Measurements from ENCODE around the gene WWP2.

The WWP2 gene

DNA sequence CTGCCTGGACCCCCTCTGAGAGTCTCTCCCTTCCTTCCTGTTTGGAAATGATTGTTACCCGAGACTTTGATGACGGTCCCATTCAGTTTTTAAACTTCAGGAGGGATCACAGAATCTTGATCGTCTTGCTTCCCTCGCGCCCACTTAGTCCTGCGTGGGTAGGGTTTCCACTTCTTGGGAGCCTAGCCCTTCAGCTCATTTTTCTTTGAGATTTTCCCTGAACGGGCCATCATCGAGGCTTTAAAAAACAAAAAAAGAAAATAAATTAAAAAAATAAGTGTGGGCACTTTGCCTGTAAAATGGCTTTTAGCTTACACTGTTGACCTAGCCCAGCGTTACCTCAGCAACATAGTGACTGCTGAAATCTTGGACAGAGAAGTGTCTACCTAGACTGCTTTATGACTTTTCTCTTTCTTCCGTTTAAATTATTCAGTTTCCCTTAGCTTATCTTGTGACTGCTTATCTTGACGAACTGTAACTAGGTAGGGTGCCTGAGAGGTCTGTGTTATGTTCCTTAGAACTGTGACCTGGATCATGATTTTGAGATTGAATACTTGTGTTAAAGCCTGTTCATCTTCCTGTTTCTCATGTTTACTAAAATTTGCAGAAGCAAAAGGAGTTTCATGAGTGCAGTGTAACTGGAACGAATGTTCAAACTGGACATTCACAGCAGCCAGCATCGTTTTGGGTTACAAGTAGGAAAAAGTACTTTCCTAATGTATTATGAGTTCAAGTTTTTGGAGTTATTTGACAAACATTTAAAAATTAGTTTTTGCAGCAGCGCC, 874 bp downstream of the WWP2 start:
- Histone ChIP-seq H3K27ac (ENCODE audit: extremely low read depth, low read depth, low read length) (peak overlapping the region; percentile 69), H3K9me3 (ENCODE audit: control insufficient read depth, insufficient read depth, low read depth, low read length) (no peaks in the 10 kb centered on the region), H3K4me3 (ENCODE audit: low read depth, low read length) (peak overlapping the region; percentile 80), H3K36me3 (ENCODE audit: control insufficient read depth in 2 of 2, insufficient read depth in 1 of 2, low read length in 2 of 2) (no peaks in the 10 kb centered on the region), H3K4me1 (ENCODE audit: control insufficient read depth, insufficient read depth, low read length) (peaks cover 3% of the 10 kb centered on the region; the same call in 1 of the 2 replicates)
- CTCF ChIA-PET: interaction anchor here (1.0 to 1.4 kb wide), 3 partner anchors 8 to 96 kb away, joined by 3 to 11 read pairs (median 4); partner anchors contain the start of gene NOB1
- POLR2A ChIA-PET: interaction anchor here (0.6 to 2.1 kb wide), 4 partner anchors 8 to 244 kb away, joined by 3 to 15 read pairs (median 4); partner anchors contain the start of genes NFAT5 and NOB1
- TF ChIP-seq ZNF274 (IDR thresholded peaks at IDR 0.05; ENCODE audit: low read length): no peak
- no peak for TF ChIP-seq ZNF274 (tag by site-specific recombination; IDR thresholded peaks at IDR 0.05; ENCODE audit: borderline replicate concordance)
- TF ChIP-seq, protein P1, sequence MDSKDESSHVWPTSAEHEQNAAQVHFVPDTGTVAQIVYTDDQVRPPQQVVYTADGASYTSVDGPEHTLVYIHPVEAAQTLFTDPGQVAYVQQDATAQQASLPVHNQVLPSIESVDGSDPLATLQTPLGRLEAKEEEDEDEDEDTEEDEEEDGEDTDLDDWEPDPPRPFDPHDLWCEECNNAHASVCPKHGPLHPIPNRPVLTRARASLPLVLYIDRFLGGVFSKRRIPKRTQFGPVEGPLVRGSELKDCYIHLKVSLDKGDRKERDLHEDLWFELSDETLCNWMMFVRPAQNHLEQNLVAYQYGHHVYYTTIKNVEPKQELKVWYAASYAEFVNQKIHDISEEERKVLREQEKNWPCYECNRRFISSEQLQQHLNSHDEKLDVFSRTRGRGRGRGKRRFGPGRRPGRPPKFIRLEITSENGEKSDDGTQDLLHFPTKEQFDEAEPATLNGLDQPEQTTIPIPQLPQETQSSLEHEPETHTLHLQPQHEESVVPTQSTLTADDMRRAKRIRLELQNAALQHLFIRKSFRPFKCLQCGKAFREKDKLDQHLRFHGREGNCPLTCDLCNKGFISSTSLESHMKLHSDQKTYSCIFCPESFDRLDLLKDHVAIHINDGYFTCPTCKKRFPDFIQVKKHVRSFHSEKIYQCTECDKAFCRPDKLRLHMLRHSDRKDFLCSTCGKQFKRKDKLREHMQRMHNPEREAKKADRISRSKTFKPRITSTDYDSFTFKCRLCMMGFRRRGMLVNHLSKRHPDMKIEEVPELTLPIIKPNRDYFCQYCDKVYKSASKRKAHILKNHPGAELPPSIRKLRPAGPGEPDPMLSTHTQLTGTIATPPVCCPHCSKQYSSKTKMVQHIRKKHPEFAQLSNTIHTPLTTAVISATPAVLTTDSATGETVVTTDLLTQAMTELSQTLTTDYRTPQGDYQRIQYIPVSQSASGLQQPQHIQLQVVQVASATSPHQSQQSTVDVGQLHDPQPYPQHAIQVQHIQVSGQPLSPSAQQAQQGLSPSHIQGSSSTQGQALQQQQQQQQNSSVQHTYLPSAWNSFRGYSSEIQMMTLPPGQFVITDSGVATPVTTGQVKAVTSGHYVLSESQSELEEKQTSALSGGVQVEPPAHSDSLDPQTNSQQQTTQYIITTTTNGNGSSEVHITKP (tag by site-specific recombination; IDR thresholded peaks at IDR 0.05): peak; percentile 67
- no peak for TF ChIP-seq ZBTB1 (tag by site-specific recombination; IDR thresholded peaks at IDR 0.05)
- TF ChIP-seq ZNF433 (tag by site-specific recombination; IDR thresholded peaks at IDR 0.05; ENCODE audit: low read depth): no peak
- TF ChIP-seq ZNF239 (tag by site-specific recombination; IDR thresholded peaks at IDR 0.05): no peak
- no peak; the same call in 1 of the 2 replicates for TF ChIP-seq ZNF623 (tag by site-specific recombination; IDR thresholded peaks at IDR 0.05)
- TF ChIP-seq, protein P2, sequence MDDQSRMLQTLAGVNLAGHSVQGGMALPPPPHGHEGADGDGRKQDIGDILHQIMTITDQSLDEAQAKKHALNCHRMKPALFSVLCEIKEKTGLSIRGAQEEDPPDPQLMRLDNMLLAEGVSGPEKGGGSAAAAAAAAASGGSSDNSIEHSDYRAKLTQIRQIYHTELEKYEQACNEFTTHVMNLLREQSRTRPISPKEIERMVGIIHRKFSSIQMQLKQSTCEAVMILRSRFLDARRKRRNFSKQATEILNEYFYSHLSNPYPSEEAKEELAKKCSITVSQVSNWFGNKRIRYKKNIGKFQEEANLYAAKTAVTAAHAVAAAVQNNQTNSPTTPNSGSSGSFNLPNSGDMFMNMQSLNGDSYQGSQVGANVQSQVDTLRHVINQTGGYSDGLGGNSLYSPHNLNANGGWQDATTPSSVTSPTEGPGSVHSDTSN (CRISPR knock-in tag; IDR thresholded peaks at IDR 0.05): no peak
- no peak for TF ChIP-seq SCRT1 (tag by site-specific recombination; IDR thresholded peaks at IDR 0.05; ENCODE audit: borderline replicate concordance)
- TF ChIP-seq ZNF335 (tag by site-specific recombination; conservative IDR thresholded peaks at IDR 0.05): peak; percentile 57
- no peak for TF ChIP-seq ZNF148 (tag by site-specific recombination; IDR thresholded peaks at IDR 0.05; ENCODE audit: borderline replicate concordance)
- no peak for TF ChIP-seq ZNF248 (tag by site-specific recombination; IDR thresholded peaks at IDR 0.05)
- TF ChIP-seq GLIS1 (tag by site-specific recombination; IDR thresholded peaks at IDR 0.05): 0 out of 2 replicates have a peak, but pooled peaks have one; percentile 1
- TF ChIP-seq ZNF596 (tag by site-specific recombination; IDR thresholded peaks at IDR 0.05): no peak
- TF ChIP-seq ZNF645 (tag by site-specific recombination; IDR thresholded peaks at IDR 0.05): no peak
- 0 out of 2 replicates have a peak, but pooled peaks have one; percentile 55 for TF ChIP-seq ZNF561 (tag by site-specific recombination; IDR thresholded peaks at IDR 0.05; ENCODE audit: borderline replicate concordance)
- no peak for TF ChIP-seq ZNF510 (tag by site-specific recombination; IDR thresholded peaks at IDR 0.05; ENCODE audit: insufficient replicate concordance)
- TF ChIP-seq ZSCAN30 (tag by site-specific recombination; IDR thresholded peaks at IDR 0.05): 0 out of 2 replicates have a peak, but pooled peaks have one; percentile 0
- TF ChIP-seq ZNF174 (tag by site-specific recombination; IDR thresholded peaks at IDR 0.05): no peak
- TF ChIP-seq KLF9 (tag by site-specific recombination; IDR thresholded peaks at IDR 0.05; ENCODE audit: low read depth): no peak
- TF ChIP-seq REST (tag by site-specific recombination; IDR thresholded peaks at IDR 0.05): 0 out of 2 replicates have a peak, but pooled peaks have one; percentile 30
- peak; percentile 65 for TF ChIP-seq ZFHX2 (tag by site-specific recombination; conservative IDR thresholded peaks at IDR 0.05)
- TF ChIP-seq EGR2 (tag by site-specific recombination; IDR thresholded peaks at IDR 0.05; ENCODE audit: low read depth): peak; percentile 61; the same call in 1 of the 2 replicates

All from HEK293 (cell line).